GM12878 (cell line): Measurements from ENCODE around the gene INTS2. TPM values are rescaled to one million over a fixed set of nuclear protein-coding genes. Genes with fewer than 3 reads are reported as not detected.

Source experiments
- ATAC-seq: fragments of 200-7000 bp; cut with Tn5 transposase; 3 replicates; pipeline ENCODE4 v1.9.1; 2020; ENCODE audit warnings: mild to moderate bottlenecking, moderate library complexity
- BruUV-seq: library from RNA; stranded (reverse); fragments of 400-500 nt; replicated peaks from 2 replicates; lab custom pipeline; 2021; lab: Mats Ljungman, UMichigan
- CTCF ChIA-PET: fragments of 300-600 bp; sonication (Branson Sonifier 250); formaldehyde crosslinking; extraction: SDS; loops from one replicate; lab custom pipeline; 2021; ENCODE audit warnings: inconsistent platforms; lab: Yijun Ruan, JAX
- POLR2A ChIA-PET: fragments of 350-600 bp; formaldehyde crosslinking; extraction: SDS; loops from one replicate; lab custom pipeline; 2021; ENCODE audit warnings: inconsistent platforms; lab: Charles Lee
- RAD21 ChIA-PET: fragments of 300-600 bp; sonication (Branson Sonifier 250); formaldehyde crosslinking; loops from one replicate; lab custom pipeline; 2023; ENCODE audit warnings: antibody characterized with exemption; ENCODE audit not compliant: unreplicated experiment; lab: Charles Lee
- SMC1A ChIA-PET: fragments of 300-600 bp; sonication (Branson Sonifier 250); formaldehyde crosslinking; loops from one replicate; lab custom pipeline; 2023; ENCODE audit not compliant: unreplicated experiment, uncharacterized antibody; lab: Charles Lee
- DNase-seq: peaks from one replicate; pipeline ENCODE4 v3.0.0-alpha.2; 2011; ENCODE audit warnings: low read depth, low spot score
- FAIRE-seq: peaks from 3 replicates; lab custom pipeline; 2011; peaks lifted over from hg19 to GRCh38; lab: Jason Lieb, UNC
- H2AFZ ChIP-seq: 2 replicates; pipeline ENCODE4 v1.6.0; 2011; ENCODE audit warnings: low read depth, low read length, control low read depth; ENCODE audit not compliant: control insufficient read depth
- H3K27ac ChIP-seq: 2 replicates; pipeline ENCODE4 v1.5.1; 2011; ENCODE audit warnings: control low read depth; ENCODE audit not compliant: control insufficient read depth, insufficient read depth
- H3K27me3 ChIP-seq, 2 experiments: replicated peaks in 1 of 2; 2 replicates each; pipeline versions ENCODE4 v1.6.0 to v1.6.1; 2011; ENCODE audit warnings: low read length in 1 of 2; ENCODE audit not compliant: control insufficient read depth in 2 of 2, insufficient read depth in 2 of 2
- H3K36me3 ChIP-seq, 2 experiments: 2 replicates each; pipeline ENCODE4 v1.5.1; 2011; ENCODE audit warnings: low read length in 1 of 2; ENCODE audit not compliant: control insufficient read depth in 2 of 2, insufficient read depth in 2 of 2
- H3K4me1 ChIP-seq: 2 replicates; pipeline ENCODE4 v1.6.1; 2011; ENCODE audit warnings: mild to moderate bottlenecking, low read length, moderate library complexity, mixed read lengths; ENCODE audit not compliant: control insufficient read depth, insufficient read depth
- H3K4me2 ChIP-seq: 2 replicates; pipeline ENCODE4 v1.6.0; 2011; ENCODE audit warnings: control low read depth; ENCODE audit not compliant: control insufficient read depth, insufficient read depth
- H3K4me3 ChIP-seq: fragments of 200-600 bp; sonication (generic); 2 replicates; pipeline ENCODE4 v1.5.1; 2016
- H3K79me2 ChIP-seq: 2 replicates; pipeline ENCODE4 v1.6.0; 2011; ENCODE audit warnings: low read length; ENCODE audit not compliant: control insufficient read depth, insufficient read depth
- H3K9ac ChIP-seq: 2 replicates; pipeline ENCODE4 v1.8.0; 2011; ENCODE audit warnings: low read length, control low read depth, mixed read lengths; ENCODE audit not compliant: control insufficient read depth, insufficient read depth
- H3K9me3 ChIP-seq: replicated peaks from 3 replicates; pipeline ENCODE4 v1.5.1; 2011; ENCODE audit warnings: mild to moderate bottlenecking, low read length; ENCODE audit not compliant: control insufficient read depth, insufficient read depth
- H4K20me1 ChIP-seq: 2 replicates; pipeline ENCODE4 v1.6.0; 2011; ENCODE audit not compliant: control insufficient read depth, insufficient read depth
- ETV6 ChIP-seq, 2 experiments: fragments of 450-650 bp in 1 of 2; IDR thresholded peaks in 1 of 2; conservative IDR thresholded peaks in 1 of 2; 2 replicates each; pipeline ENCODE4 v1.6.1; 2014; ENCODE audit warnings: antibody characterized with exemption in 1 of 2, borderline replicate concordance in 1 of 2, low read depth in 1 of 2, mild to moderate bottlenecking in 1 of 2, moderate library complexity in 1 of 2
- LARP7 ChIP-seq: fragments of 450-650 bp; IDR thresholded peaks from 2 replicates; pipeline ENCODE4 v1.6.1; 2017; ENCODE audit warnings: mild to moderate bottlenecking
- NFXL1 ChIP-seq: fragments of 450-650 bp; IDR thresholded peaks from 2 replicates; pipeline ENCODE4 v1.6.1; 2017; ENCODE audit warnings: antibody characterized with exemption, mild to moderate bottlenecking, borderline replicate concordance
- SREBF1 ChIP-seq: IDR thresholded peaks from 2 replicates; pipeline ENCODE4 v1.6.1; 2012; ENCODE audit warnings: mild to moderate bottlenecking, low read length
- WGBS: methylation state at CpG from one replicate; pipeline ENCODE4 v1.1.6; 2016; ENCODE audit warnings: low lambda C conversion rate; ENCODE audit not compliant: insufficient replicate concordance, insufficient coverage; ENCODE audit errors: missing lambda C conversion rate; 5-methylcytosine and 5-hydroxymethylcytosine counted together
- in situ Hi-C: fragments of 300-500 bp; cut with MboI; formaldehyde crosslinking; loops from 9 replicates; pipeline ENCODE4 v1.14.3; 2018; ENCODE audit warnings: mixed read lengths
- intact Hi-C: fragments of 100-400 bp; cut with micrococcal nuclease; formaldehyde crosslinking; loops from one replicate; pipeline ENCODE4 v1.14.2; 2022; ENCODE audit not compliant: unreplicated experiment
- polyA plus RNA-seq, 11 experiments: library from polyadenylated mRNA; depleted of rRNA in 4 of 11; unstranded in 6 of 11; stranded (reverse) in 5 of 11; fragments of >200 nt; fragmentation: Nextera tagmentation in 4 of 11; fragmentation: Illumina TruSeq in 1 of 11; extraction: Ambion mirVana in 4 of 11; extraction: Trizol in 1 of 11; gene quantifications; 1 replicate in 1 of 11; 2 replicates in 10 of 11; pipeline versions ENCODE4 v1.2.1 to v1.2.3, GENCODE V29; 2011 to 2016; ENCODE audit warnings: inconsistent platforms in 2 of 11, missing spikeins in 2 of 11, low read depth in 1 of 11
- total RNA-seq, 4 experiments: library from RNA; depleted of rRNA in 3 of 4; stranded (reverse); fragments of >200 nt in 3 of 4; fragmentation: Illumina TruSeq in 1 of 4; extraction: Trizol in 1 of 4; gene quantifications; 2 replicates each; pipeline versions ENCODE4 v1.2.1 to v1.2.3, GENCODE V29; 2013 to 2021
- TF ChIP-seq, protein P1 (sequence below): IDR thresholded peaks from 2 replicates; pipeline ENCODE4 v1.6.1; 2012; ENCODE audit warnings: mild to moderate bottlenecking, low read depth, low read length

INTS2 gene
- total and polyA plus RNA-seq, 10 of the 15 experiments (the other 5 are each of a cell fraction or from before 2014, with no cell fraction given): 2.8 to 22.2 (median 11.6) TPM

DNA sequence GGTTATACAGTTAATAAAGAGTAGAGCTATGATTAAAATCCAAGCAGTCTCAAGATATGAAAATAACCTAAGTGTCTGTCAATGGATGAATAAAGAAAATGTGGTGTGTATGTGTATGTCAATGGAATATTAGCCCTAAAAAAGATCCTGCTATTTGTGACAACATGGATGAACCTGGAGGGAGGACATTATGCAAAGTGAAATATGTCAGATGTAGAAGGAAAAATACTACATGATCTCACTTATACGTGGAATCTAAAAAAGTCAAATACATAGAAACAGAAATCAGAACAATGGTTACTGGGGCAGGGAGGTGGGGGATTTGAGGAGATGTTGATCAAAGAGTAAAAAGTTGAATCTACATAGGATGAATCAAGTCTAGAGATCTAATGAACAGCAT is 84.9 kb downstream of the INTS2 start:
- Histone ChIP-seq H2AFZ (no peak overlapping the region), H3K9ac (no peak overlapping the region), H3K27me3 (no peaks in the 10 kb centered on the region), H3K4me1 (no peaks in the 10 kb centered on the region), H3K27ac (no peak overlapping the region), H3K9me3 (no peaks in the 10 kb centered on the region), H3K4me3 (no peak overlapping the region), H3K79me2 (no peaks in the 10 kb centered on the region), H4K20me1 (no peaks in the 10 kb centered on the region), H3K4me2 (no peak overlapping the region), H3K36me3 (peaks cover 4% of the 10 kb centered on the region in 2 experiments)
- DNase-seq (no peak), ATAC-seq (no peak), FAIRE-seq (no peak)
- CTCF ChIA-PET: interaction anchor here (0.7 to 3.5 kb wide), 12 partner anchors 9 to 440 kb away, joined by 3 to 18 read pairs (median 3); no protein-coding TSS in a partner anchor
- SMC1A ChIA-PET: interaction anchor here (0.7 to 4.7 kb wide), 8 partner anchors 18 to 267 kb away, joined by 3 to 24 read pairs (median 4); no protein-coding TSS in a partner anchor
- in situ Hi-C loops (no loop called here), intact Hi-C loops (no loop called here)
- 100% methylated on average over 1 of the region's 1 CpG for WGBS
- POLR2A ChIA-PET: no interaction called here
- RAD21 ChIA-PET: interaction anchor here (7.8 kb wide), 1 partner anchor 267 kb away, joined by 57 read pairs; no protein-coding TSS in a partner anchor
- BruUV-seq: no TSS peak
- TF ChIP-seq LARP7 (no peak), ETV6 (conservative IDR thresholded peaks at IDR 0.05 in 1 of 2, IDR thresholded peaks at IDR 0.05 in 1 of 2; ENCODE audit: borderline replicate concordance in 1 of 2, low read depth in 1 of 2) (peak in 1 of 2 experiments; percentile 78; a peak in 1 of 4 replicates)

- no peak overlapping the region for H3K9ac ChIP-seq
- no peak overlapping the region for H3K27ac ChIP-seq
- ChIA-PET RAD21 (interaction anchor here (0.7 to 7.8 kb wide), 4 partner anchors 10 to 270 kb away, joined by 3 to 57 read pairs (median 8); no protein-coding TSS in a partner anchor), CTCF (interaction anchor here (0.9 to 3.0 kb wide), 8 partner anchors 11 to 426 kb away, joined by 3 to 21 read pairs (median 6); partner anchors contain the start of gene BRIP1), POLR2A (interaction anchor here (1.8 kb wide), 1 partner anchor 23 kb away, joined by 6 read pairs; the partner anchor contains the start of gene BRIP1), SMC1A (interaction anchor here (0.8 to 4.7 kb wide), 5 partner anchors 20 to 270 kb away, joined by 3 to 24 read pairs (median 3); no protein-coding TSS in a partner anchor)
- no peak overlapping the region for H2AFZ ChIP-seq
- no peaks in the 10 kb centered on the region for H3K79me2 ChIP-seq
- 95% methylated on average over 1 of the region's 1 CpG for WGBS
- DNase-seq (no peak), FAIRE-seq (no peak), ATAC-seq (no peak)
- in situ Hi-C loops: loop anchor here (5.0 kb wide), 2 partner anchors 202 to 422 kb away; no protein-coding TSS in a partner anchor
- peaks cover 4 to 5% of the 10 kb centered on the region in 2 experiments for H3K36me3 ChIP-seq
- H3K4me3 ChIP-seq: no peak overlapping the region
- no peaks in the 10 kb centered on the region for H4K20me1 ChIP-seq
- intact Hi-C loops: no loop called here
- no peak overlapping the region for H3K4me2 ChIP-seq
- no peaks in the 10 kb centered on the region for H3K9me3 ChIP-seq
- TF ChIP-seq SREBF1: no peak
- TF ChIP-seq NFXL1: peak; percentile 79
- TF ChIP-seq, protein P1, sequence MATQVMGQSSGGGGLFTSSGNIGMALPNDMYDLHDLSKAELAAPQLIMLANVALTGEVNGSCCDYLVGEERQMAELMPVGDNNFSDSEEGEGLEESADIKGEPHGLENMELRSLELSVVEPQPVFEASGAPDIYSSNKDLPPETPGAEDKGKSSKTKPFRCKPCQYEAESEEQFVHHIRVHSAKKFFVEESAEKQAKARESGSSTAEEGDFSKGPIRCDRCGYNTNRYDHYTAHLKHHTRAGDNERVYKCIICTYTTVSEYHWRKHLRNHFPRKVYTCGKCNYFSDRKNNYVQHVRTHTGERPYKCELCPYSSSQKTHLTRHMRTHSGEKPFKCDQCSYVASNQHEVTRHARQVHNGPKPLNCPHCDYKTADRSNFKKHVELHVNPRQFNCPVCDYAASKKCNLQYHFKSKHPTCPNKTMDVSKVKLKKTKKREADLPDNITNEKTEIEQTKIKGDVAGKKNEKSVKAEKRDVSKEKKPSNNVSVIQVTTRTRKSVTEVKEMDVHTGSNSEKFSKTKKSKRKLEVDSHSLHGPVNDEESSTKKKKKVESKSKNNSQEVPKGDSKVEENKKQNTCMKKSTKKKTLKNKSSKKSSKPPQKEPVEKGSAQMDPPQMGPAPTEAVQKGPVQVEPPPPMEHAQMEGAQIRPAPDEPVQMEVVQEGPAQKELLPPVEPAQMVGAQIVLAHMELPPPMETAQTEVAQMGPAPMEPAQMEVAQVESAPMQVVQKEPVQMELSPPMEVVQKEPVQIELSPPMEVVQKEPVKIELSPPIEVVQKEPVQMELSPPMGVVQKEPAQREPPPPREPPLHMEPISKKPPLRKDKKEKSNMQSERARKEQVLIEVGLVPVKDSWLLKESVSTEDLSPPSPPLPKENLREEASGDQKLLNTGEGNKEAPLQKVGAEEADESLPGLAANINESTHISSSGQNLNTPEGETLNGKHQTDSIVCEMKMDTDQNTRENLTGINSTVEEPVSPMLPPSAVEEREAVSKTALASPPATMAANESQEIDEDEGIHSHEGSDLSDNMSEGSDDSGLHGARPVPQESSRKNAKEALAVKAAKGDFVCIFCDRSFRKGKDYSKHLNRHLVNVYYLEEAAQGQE: no peak
- no TSS peak for BruUV-seq
- H3K27me3 ChIP-seq: no peaks in the 10 kb centered on the region
- no peaks in the 10 kb centered on the region for H3K4me1 ChIP-seq
Measured at GRCh38 chr17:61839300-61839786, 88.4 kb downstream of the INTS2 start.
